Omental fat pad (tissue), 4 donors: ENCODE results near the gene HIPK2. TPM values are rescaled to one million over a fixed set of nuclear protein-coding genes. Genes with fewer than 3 reads are reported as not detected.

Experiments
- ATAC-seq: fragments of 150-250 bp; one replicate; pipeline ENCODE4 v1.9.1; 2016; ENCODE audit warnings: mild to moderate bottlenecking, moderate library complexity; ENCODE audit not compliant: low FRiP score
- DNase-seq: peaks from one replicate; pipeline ENCODE4 v3.0.0-alpha.2; 2019; ENCODE audit warnings: low spot score
- CTCF ChIP-seq, 3 donors: fragments of 450-650 bp; IDR thresholded peaks; one replicate each; pipeline ENCODE4 v1.5.1; 2016 to 2017; ENCODE audit warnings: antibody characterized with exemption in 3 of 3, mild to moderate bottlenecking in 3 of 3, moderate library complexity in 2 of 3
- total RNA-seq, 4 donors: library from RNA; depleted of rRNA; stranded (reverse); fragments of >200 nt; gene quantifications; one replicate each; pipeline ENCODE4 v1.1.0, GENCODE V29; 2016

HIPK2 gene
- total RNA-seq, 4 donors from 2014 or later: 39.6 to 90.3 (median 70.0) TPM

- TF ChIP-seq CTCF (IDR thresholded peaks at IDR 0.05): no peak
- peak; percentile 12 for ATAC-seq
- no peak for DNase-seq
Observed at GRCh38 chr7:139753693-139754111, 24.1 kb downstream of the HIPK2 start.

- DNase-seq (no peak), ATAC-seq (peak; percentile 41)
- TF ChIP-seq CTCF (IDR thresholded peaks at IDR 0.05): no peak
Observed at GRCh38 chr7:139753081-139753692, 24.6 kb downstream of the HIPK2 start.

GRCh38 chr7:139752604-139753003 is 25.2 kb downstream of the HIPK2 start:
- ATAC-seq (no peak), DNase-seq (no peak)
- no peak for TF ChIP-seq CTCF (IDR thresholded peaks at IDR 0.05)

GRCh38 chr7:139752148-139752547 is 25.6 kb downstream of the HIPK2 start:
- DNase-seq (no peak), ATAC-seq (no peak)
- TF ChIP-seq CTCF (IDR thresholded peaks at IDR 0.05): no peak

- ATAC-seq: no peak
- no peak for TF ChIP-seq CTCF (IDR thresholded peaks at IDR 0.05)
- no peak for DNase-seq
Observed at GRCh38 chr7:139750459-139751095, 27.2 kb downstream of the HIPK2 start.

GRCh38 chr7:139749545-139749944 is 28.3 kb downstream of the HIPK2 start:
- TF ChIP-seq CTCF (IDR thresholded peaks at IDR 0.05): no peak
- DNase-seq (no peak), ATAC-seq (no peak)

GRCh38 chr7:139748941-139749340 is 28.9 kb downstream of the HIPK2 start:
- TF ChIP-seq CTCF (IDR thresholded peaks at IDR 0.05): no peak
- no peak for ATAC-seq
- no peak for DNase-seq
